Globus pallidus (tissue), 1 donor: ENCODE results near the gene PASK.

Experiments used
- DNase-seq: peaks from one replicate; pipeline ENCODE4 v3.0.0-alpha.2; 2015; ENCODE audit warnings: low spot score

PASK gene

DNA sequence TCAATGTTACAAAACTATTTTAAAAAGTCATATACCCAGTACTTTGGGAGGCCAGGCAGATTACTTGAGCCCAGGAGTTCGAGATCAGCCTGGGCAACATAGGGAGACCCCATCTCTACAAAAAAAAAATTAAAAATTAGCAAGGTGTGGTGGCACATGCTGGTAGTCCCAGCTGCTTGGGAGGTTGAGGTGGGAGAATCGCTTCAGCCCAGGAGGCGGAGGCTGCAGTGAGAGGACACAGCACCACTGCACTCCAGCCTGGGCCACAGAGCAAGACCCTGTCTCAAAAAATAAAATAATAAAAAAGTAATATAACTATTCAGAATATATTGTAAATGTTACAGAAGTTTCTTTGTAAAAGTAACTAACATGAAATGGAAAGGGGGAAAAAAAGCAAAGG lies 1.9 kb downstream of the PASK start:
- DNase-seq = no peak

DNA sequence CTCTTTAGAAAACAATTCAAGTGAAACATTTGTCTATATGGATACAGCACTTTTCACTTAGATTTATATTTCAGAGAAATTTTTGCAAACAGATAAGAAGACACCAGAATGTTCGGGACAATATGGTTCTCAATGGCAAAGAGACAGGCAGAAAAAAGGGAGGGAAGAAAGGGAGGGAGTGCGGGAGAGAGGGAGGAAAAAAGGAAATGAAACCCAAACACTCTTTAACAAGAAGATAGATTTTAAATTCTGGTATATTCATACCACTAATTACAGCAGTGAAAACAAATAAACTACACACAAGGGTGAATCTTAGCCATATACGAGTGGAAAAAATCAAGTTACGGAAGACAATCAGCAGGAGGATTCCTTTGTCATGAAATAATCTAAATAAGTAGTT lies 3.0 kb downstream of the PASK start:
- DNase-seq = no peak

- DNase-seq = no peak
Measured at GRCh38 chr2:241142593-241142992, 6.7 kb downstream of the PASK start.

DNA sequence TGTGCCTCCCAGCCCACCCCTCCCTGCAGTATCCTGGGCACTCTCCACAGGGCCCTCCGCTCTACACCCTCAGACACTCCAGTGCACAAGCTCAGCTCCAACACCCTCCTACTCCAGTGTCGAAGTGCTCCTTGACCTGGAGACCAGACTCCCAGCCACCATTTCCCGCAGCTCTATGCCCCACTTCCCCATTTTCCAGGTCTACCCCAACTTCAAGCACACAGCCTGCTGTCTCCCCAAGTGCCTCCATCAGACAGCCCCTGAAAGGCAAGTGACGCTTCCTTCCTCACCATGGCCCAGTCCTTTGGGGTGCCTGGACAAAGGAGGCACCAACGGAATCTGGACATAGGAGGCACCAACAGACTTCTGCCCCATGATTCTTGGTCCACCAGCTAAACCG lies 7.2 kb downstream of the PASK start:
- DNase-seq = no peak

- no peak for DNase-seq
Measured at GRCh38 chr2:241141214-241141770, 8.0 kb downstream of the PASK start.

DNA sequence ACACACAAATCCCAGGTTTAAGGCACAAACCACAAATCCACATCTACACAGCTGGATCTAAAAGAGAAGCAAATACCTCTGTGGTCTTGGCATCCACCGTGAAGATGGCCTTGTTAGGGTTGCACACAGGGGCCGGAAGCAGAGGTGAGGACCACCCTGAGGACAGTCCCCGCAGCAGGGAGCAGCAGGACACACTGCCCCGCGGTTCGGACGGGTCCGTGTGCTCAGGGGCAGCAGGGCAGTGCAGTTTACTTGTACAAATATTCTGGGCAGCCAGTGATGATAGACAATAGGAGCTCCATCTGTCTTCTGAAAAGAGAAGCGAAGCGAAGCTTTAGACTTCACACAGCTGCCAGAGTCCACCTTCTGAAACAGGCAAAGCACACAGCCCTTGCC lies 8.8 kb downstream of the PASK start:
- DNase-seq = no peak

GRCh38 chr2:241139531-241140444 lies 9.5 kb downstream of the PASK start:
- DNase-seq = no peak

GRCh38 chr2:241138471-241138870 lies 10.8 kb downstream of the PASK start:
- no peak for DNase-seq

DNA sequence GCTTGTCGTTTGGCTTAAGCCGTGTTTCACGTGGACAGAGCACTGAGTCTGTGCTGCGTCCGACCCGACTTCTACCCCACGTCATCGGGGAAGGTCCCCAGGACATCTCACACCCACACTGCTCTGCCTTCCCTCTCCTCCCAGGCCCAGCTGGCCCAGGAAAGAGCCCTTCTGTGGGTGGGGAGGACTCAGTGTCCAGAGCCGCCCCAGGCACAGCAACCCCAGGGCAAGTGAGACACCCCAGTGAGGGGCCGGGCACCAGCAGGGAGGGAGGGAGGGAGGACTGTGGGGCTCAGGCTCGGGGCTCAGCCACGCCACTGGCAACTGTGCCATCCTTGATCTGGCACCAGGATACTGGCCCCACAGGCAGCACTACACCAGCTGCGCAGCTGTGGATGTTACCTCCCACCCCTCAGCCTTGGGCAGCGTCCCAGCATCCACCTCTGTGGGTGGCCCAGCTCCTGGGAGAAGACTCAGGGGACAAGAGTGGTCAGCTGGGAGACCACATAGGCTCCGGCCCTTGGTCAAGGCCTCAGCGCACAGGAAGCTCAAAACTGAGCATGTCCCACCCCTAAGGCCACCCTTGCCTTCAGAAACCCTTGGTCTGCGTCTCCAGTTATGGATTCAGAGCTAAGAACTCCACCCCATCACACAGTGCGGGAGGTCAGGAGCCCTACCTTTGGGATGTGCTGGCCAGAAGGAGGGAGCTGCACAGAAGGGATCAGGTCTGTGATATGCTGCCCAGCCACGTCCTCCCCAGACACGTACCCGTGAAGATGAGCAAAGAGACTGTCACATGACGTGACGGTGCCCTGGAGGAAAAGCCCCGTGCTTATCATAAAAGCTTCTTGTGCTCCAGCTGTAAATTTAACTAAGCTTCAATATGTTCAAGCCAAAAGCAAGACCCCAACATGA lies 11.7 kb downstream of the PASK start:
- no peak for DNase-seq

- no peak for DNase-seq
Measured at GRCh38 chr2:241136661-241137260, 12.5 kb downstream of the PASK start.

GRCh38 chr2:241136191-241136590 lies 13.1 kb downstream of the PASK start:
- no peak for DNase-seq

- no peak for DNase-seq
Measured at GRCh38 chr2:241135737-241136136, 13.5 kb downstream of the PASK start.

DNA sequence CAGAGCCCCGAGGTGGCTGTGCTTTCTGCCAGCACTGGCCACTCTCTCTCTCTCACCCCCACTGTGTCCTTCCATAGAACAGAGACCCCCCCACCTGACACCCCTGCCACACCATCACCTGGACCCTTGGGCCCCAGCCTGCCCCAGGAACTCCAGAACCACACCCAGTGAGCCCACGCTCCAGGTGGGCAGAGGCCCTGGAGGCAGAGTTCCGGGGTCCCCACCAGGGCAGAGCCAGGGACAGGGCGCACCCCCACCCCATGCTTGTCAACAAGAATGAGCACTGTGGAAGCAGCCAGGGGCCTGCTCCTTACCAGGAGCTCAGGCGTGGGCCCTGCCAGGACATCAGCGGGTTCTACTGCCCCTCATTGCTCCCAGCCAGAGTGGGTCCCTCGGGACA lies 14.6 kb downstream of the PASK start:
- DNase-seq = no peak

- DNase-seq = no peak
Measured at GRCh38 chr2:241133436-241133820, 15.8 kb downstream of the PASK start.

DNA sequence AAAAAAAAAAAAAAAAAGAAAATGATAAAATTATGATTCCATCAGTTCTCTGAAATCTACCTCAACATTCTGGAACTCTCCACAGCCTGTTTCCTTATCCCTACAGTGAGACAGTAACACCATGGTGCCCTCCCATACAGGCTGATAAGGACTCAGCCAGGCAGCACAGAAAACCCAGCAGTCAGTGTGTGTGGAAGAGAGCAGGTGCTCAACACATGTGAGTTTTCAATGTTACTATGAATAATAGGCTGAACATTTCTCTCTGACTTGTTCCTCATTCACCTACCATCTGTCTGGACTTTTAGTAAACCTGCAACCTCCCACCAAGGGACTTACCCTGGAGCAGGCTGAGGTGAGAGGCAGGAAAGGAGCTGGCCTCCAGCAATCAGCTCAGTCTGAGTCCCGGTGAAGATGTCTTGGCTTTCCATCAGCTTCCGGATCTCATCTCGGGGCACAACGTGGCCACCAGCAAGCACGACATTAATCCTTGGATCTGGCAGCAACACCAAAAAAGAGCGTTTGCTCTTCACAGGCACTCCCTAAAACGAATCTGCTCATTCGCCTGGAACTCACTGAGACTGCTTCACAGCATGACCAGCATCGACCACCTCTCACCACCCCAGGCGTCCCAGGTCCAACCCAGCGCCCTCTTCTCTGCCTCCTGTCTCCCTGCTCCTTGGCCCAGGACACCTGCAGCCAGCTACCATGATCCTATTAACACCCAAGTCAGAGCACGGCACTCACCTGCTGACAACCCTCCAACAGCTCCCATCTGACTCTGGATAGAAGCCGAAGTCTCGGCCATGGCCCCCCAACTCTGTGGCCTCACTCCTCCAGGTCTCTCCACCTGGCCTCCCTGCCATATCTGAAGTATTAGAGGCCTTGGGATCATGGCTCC lies 16.5 kb downstream of the PASK start:
- DNase-seq = no peak

GRCh38 chr2:241131531-241131930 lies 17.7 kb downstream of the PASK start:
- DNase-seq = no peak

DNA sequence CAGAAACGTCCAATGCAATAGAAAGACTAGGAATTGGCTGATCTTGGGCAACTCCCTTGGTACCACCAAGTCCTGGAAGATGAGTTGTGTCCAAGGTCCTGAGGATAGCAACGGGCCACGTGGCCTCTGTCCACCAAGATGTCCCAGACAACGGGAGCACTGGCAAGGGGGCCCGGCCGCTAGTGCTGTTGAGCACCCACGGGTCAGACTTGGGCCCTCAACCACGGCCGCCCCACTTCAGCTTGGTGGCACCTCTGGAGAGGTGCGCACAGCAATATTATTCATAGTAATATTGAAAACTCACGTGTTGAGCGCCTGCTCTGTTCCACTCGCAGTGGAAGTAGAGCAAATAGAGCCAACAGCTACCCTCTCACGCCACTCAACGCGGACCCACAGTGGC lies 19.0 kb downstream of the PASK start:
- DNase-seq = no peak

GRCh38 chr2:241129086-241129871 lies 20.0 kb downstream of the PASK start:
- DNase-seq = no peak

DNA sequence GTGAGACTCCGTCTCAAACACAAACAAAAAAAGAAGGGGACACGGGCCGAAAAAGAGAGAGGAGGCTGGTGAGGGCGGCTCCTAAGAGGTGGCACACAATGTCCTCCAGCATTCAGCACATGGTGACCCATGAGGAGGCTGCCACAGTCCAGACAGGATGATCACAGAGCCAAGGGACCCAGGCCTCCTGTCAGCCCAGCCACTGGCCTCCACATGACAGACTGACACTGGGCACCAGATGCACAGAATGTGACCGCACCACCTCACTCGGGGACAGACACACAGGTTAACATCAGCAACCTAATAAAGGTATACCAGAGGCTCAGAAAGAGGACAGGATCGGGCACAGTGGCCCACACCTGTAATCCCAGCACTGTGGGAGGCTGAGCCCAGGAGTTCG lies 21.0 kb downstream of the PASK start:
- DNase-seq = no peak

DNA sequence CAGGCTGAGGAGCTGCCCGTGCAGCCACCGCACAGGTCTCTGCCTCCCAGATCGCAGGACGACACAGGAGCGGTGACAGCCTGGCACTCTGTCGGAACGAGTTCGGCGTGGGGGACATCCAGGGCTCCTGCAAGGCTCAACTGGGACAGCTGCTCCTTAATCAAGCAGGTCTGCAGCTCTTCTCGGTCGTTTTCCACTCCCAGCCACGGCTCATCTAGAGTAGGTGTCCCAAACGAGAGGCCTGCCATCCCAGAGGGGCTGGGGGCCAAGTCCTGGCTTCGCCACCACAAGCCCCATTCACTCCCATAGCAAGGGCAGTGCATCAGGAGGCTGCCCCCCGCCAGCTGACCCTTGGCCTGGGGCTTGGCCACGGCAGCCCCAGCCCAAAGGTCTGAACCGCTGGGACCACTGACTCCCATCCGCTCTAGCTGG lies 22.5 kb downstream of the PASK start:
- DNase-seq = no peak
